SU-DHL-6 (cell line): Measurements from ENCODE around the gene ACTN3.

Source experiments
- H2AFZ ChIP-seq: fragments of 200-600 bp; sonication (generic); 2 replicates; pipeline ENCODE4 v1.6.1; 2014; ENCODE audit warnings: low read depth, mild to moderate bottlenecking, moderate library complexity, mixed read lengths, antibody characterized with exemption, low read length; ENCODE audit not compliant: severe bottlenecking
- H3F3A ChIP-seq: fragments of 200-600 bp; shearing (Covaris generic); 2 replicates; pipeline ENCODE4 v1.6.0; 2016; ENCODE audit warnings: antibody characterized with exemption, mild to moderate bottlenecking; ENCODE audit not compliant: insufficient read depth
- H3K27ac ChIP-seq: fragments of 200-600 bp; sonication (generic); 2 replicates; pipeline ENCODE4 v1.5.1; 2016; ENCODE audit warnings: low read depth, mild to moderate bottlenecking, low read length, moderate library complexity, mixed read lengths
- H3K27me3 ChIP-seq: fragments of 200-600 bp; sonication (generic), shearing (Covaris generic); 2 replicates; pipeline ENCODE4 v1.6.0; 2014; ENCODE audit warnings: mild to moderate bottlenecking, low read length
- H3K36me3 ChIP-seq: fragments of 200-600 bp; sonication (generic); 2 replicates; pipeline ENCODE4 v1.6.1; 2014; ENCODE audit warnings: mild to moderate bottlenecking, low read length, mixed read lengths
- H3K4me2 ChIP-seq: fragments of 300-600, 200-600 bp; shearing (Covaris generic), sonication (generic); 2 replicates; pipeline ENCODE4 v1.6.0; 2014; ENCODE audit warnings: low read length, low read depth, mild to moderate bottlenecking; ENCODE audit not compliant: poor library complexity, severe bottlenecking
- H3K4me3 ChIP-seq: fragments of 200-600 bp; sonication (generic); 2 replicates; pipeline ENCODE4 v1.5.1; 2014; ENCODE audit warnings: antibody characterized with exemption, low read length, mild to moderate bottlenecking, mixed read lengths; ENCODE audit not compliant: insufficient read depth, poor library complexity, severe bottlenecking
- H3K79me2 ChIP-seq: fragments of 200-600 bp; sonication (generic); 2 replicates; pipeline ENCODE4 v1.6.1; 2014; ENCODE audit warnings: mild to moderate bottlenecking, low read length, moderate library complexity; ENCODE audit not compliant: insufficient read depth
- H3K9ac ChIP-seq: fragments of 200-600 bp; sonication (generic); 2 replicates; pipeline ENCODE4 v1.7.0; 2014; ENCODE audit warnings: mild to moderate bottlenecking, low read length
- H3K9me2 ChIP-seq: fragments of 200-600 bp; sonication (generic); replicated peaks from 2 replicates; pipeline ENCODE4 v1.6.1; 2014; ENCODE audit warnings: low read length; ENCODE audit not compliant: insufficient read depth
- H3K9me3 ChIP-seq: fragments of 200-600 bp; sonication (generic); 2 replicates; pipeline ENCODE4 v1.6.1; 2014; ENCODE audit warnings: low read length, mixed read lengths; ENCODE audit not compliant: insufficient read depth
- H4K20me1 ChIP-seq: fragments of 200-600 bp; sonication (generic); 2 replicates; pipeline ENCODE4 v1.6.1; 2014; ENCODE audit warnings: low read depth, mild to moderate bottlenecking, antibody characterized with exemption, low read length, moderate library complexity, mixed read lengths
- CTCF ChIP-seq: fragments of 200-600 bp; sonication (generic); IDR thresholded peaks from one replicate; pipeline ENCODE4 v1.5.1; 2017; ENCODE audit warnings: antibody characterized with exemption, mild to moderate bottlenecking, low read length, moderate library complexity; ENCODE audit not compliant: insufficient read depth, poor library complexity, severe bottlenecking
- EZH2phosphoT487 ChIP-seq: fragments of 200-600 bp; sonication (generic), shearing (Covaris generic); conservative IDR thresholded peaks from 2 replicates; pipeline ENCODE4 v1.6.1; 2018; ENCODE audit warnings: mild to moderate bottlenecking, antibody characterized with exemption, low read length, moderate library complexity, mixed read lengths

ACTN3 gene

GRCh38 chr11:66529069-66529468 lies 17.6 kb upstream of the ACTN3 start:
- Histone ChIP-seq H3K4me2 (no peak overlapping the region), H3K9me3 (no peaks in the 10 kb centered on the region), H3K79me2 (no peaks in the 10 kb centered on the region), H3K9ac (no peak overlapping the region), H3K4me3 (no peak overlapping the region), H3K27ac (no peak overlapping the region), H3K27me3 (no peaks in the 10 kb centered on the region), H4K20me1 (no peaks in the 10 kb centered on the region), H3K9me2 (no peaks in the 10 kb centered on the region), H3K36me3 (no peaks in the 10 kb centered on the region), H2AFZ (no peak overlapping the region), H3F3A (no peaks in the 10 kb centered on the region)
- TF ChIP-seq EZH2phosphoT487 (no peak), CTCF (no peak)

DNA sequence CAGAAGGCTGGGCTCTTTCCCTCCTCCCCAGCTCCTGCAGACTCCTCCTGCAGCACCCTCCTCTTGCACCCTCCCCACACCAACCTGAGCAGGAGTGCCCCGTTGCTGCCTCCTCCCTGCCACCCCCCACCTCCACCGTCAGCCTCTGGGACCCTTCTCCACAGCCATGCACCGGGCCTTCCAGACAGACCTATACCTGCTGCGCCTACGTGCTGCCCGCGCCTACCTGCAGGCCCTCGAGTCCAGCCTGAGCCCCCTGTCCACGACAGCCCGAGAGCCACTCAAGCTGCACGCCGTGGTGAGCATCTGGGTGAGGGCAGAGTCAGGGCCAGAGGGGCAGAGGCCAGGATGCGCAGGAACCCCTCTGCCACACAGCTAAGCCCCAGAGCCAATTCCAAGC lies 17.0 kb upstream of the ACTN3 start:
- Histone ChIP-seq H4K20me1 (no peaks in the 10 kb centered on the region), H3K9ac (no peak overlapping the region), H2AFZ (no peak overlapping the region), H3K79me2 (no peaks in the 10 kb centered on the region), H3K27ac (no peak overlapping the region), H3K4me2 (no peak overlapping the region), H3K9me3 (no peaks in the 10 kb centered on the region), H3F3A (no peaks in the 10 kb centered on the region), H3K36me3 (no peaks in the 10 kb centered on the region), H3K27me3 (no peaks in the 10 kb centered on the region), H3K9me2 (no peaks in the 10 kb centered on the region), H3K4me3 (no peak overlapping the region)
- no peak for TF ChIP-seq EZH2phosphoT487
- no peak for TF ChIP-seq CTCF

DNA sequence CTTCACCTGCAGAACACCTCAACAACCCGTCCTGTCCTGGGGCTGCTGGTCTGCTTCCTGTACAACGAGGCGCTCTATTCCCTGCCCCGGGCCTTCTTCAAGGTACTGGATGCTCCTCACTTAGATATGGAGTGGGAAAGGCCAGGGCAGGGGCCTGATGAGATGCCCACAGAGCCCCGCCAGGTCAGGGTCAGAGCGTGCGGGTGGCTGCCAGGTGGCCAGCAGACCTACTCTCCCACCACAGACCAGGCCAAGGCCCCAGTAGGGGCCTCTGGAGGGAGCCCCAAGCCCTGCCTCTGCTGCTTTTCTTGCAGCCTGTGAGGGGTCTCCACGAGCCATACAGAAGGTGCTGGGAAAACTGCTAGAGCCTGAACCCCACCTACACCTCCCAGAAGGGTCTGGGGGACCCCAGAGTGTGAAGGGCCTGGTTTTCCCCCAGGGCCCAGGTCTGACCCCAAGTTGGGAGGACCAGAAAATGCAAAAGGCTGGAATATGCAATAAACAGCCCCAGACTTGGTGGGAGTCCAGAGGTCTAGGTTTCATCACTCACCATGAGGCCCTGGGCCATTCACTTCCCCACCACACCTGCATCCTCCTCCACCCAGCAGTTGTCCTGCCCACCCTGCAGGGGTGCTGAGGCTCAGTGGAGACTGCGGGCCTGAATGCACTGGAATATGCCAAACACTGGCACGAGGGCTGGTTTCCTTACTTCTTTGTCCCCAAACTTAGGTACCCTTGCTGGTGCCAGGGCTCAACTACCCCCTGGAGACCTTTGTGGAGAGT lies 15.6 kb upstream of the ACTN3 start:
- H3K27me3 ChIP-seq: no peaks in the 10 kb centered on the region
- H3K9me2 ChIP-seq: no peaks in the 10 kb centered on the region
- no peaks in the 10 kb centered on the region for H3K36me3 ChIP-seq
- H3K27ac ChIP-seq: no peak overlapping the region
- no peaks in the 10 kb centered on the region for H4K20me1 ChIP-seq
- H3K4me2 ChIP-seq: no peak overlapping the region
- no peaks in the 10 kb centered on the region for H3K9me3 ChIP-seq
- no peaks in the 10 kb centered on the region for H3K79me2 ChIP-seq
- no peak overlapping the region for H3K9ac ChIP-seq
- H3K4me3 ChIP-seq: no peak overlapping the region
- no peak for TF ChIP-seq EZH2phosphoT487
- TF ChIP-seq CTCF: no peak
- H2AFZ ChIP-seq: no peak overlapping the region
- no peaks in the 10 kb centered on the region for H3F3A ChIP-seq
